22Rv1 (cell line): ENCODE measurements around the gene NUP210.

Experiments used
- ZFX ChIP-seq: fragments of 450-650 bp; IDR thresholded peaks from 2 replicates; pipeline ENCODE4 v1.6.1; 2017; ENCODE audit warnings: antibody characterized with exemption, borderline replicate concordance
- TF ChIP-seq, protein P1 (sequence below): fragments of 450-650 bp; IDR thresholded peaks from 2 replicates; pipeline ENCODE4 v1.5.1; 2017; ENCODE audit warnings: mild to moderate bottlenecking

- TF ChIP-seq, protein P1, sequence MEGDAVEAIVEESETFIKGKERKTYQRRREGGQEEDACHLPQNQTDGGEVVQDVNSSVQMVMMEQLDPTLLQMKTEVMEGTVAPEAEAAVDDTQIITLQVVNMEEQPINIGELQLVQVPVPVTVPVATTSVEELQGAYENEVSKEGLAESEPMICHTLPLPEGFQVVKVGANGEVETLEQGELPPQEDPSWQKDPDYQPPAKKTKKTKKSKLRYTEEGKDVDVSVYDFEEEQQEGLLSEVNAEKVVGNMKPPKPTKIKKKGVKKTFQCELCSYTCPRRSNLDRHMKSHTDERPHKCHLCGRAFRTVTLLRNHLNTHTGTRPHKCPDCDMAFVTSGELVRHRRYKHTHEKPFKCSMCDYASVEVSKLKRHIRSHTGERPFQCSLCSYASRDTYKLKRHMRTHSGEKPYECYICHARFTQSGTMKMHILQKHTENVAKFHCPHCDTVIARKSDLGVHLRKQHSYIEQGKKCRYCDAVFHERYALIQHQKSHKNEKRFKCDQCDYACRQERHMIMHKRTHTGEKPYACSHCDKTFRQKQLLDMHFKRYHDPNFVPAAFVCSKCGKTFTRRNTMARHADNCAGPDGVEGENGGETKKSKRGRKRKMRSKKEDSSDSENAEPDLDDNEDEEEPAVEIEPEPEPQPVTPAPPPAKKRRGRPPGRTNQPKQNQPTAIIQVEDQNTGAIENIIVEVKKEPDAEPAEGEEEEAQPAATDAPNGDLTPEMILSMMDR = no peak
- no peak for TF ChIP-seq ZFX
Measured at GRCh38 chr3:13459605-13460340, 39.7 kb upstream of the NUP210 start.
